ENCODE data around the gene GABRB2.

Gene GABRB2

DNA sequence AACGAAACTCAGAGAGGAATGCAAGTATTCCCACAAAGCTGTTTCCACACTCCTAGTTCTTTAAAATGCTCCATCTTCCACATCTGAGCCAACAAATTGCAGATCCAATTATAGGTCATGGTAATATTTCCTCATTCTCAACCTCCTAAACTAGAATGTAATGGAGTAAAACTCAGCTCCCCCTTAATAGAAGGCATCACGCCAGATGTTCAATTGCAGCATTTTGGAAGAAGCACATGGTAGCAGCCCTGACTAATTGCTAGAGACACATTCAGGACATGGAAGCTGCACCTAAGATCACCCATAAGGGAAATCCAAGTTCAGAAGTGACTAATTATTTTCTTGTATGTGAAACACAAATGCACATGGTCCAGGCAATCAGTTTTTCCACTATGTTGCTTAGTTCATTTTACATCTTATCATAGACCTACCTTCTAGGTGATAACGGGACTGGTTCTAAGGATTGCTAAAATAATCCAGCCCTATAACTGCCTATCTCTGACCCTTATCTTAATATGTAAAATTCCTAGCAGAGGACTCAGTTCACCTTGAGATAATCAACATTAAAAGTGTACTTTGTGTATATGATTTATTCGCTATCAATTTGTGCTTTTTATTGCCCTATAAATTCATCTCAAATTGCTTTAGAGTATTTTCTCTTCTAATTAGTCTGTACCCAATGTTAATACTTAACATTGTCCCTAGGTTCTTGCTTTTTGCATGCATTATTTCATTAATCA, 75.1 kb downstream of the GABRB2 start:
- DNase-seq: no peak

GRCh38 chr5:161467703-161468102, 78.8 kb downstream of the GABRB2 start:
- no peak for DNase-seq

- DNase-seq: no peak
Measured at GRCh38 chr5:161460741-161461140, 85.8 kb downstream of the GABRB2 start.

GRCh38 chr5:161446655-161447054, 99.9 kb downstream of the GABRB2 start:
- DNase-seq: no peak

DNA sequence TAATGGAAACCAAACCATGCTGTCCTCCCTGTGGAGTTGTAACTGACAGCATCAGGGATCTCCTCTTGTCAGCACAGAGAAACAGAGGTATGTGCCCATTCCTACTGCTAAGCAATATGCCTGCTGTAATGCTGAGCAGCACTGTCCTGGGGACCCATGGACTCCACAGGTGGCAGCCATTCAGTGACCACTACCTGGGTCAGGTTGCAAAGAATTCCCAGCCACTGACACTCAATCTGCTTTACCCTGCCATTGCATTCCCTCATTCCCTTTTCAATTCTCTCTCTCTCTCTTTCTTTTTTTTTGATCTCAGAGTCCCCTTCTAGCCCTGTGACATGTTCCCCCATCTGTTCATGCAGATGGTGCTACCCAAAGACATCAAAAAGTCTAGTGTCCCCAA, 104.1 kb downstream of the GABRB2 start:
- DNase-seq: no peak

DNA sequence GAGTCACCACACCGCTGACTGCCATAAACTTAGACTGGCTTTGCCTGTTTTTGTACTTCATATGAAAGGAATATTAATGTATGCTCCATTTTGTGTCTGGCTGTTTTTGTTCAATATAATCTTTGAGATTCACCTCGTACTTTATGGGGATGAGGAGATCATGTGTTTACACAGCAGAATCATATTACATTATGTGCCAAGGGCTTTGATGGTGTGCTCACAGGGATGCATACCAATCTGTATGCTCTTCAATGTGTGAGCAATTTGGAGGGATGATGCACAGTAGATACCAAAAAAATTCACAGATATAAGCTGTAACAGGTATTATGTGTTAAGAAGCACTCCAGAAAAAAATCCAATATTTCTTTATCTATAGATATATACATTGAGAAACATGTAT, 113.7 kb downstream of the GABRB2 start:
- DNase-seq: no peak

- DNase-seq: no peak
Measured at GRCh38 chr5:161431963-161432362, 114.6 kb downstream of the GABRB2 start.

GRCh38 chr5:161421067-161421466, 125.5 kb downstream of the GABRB2 start:
- no peak for DNase-seq

GRCh38 chr5:161420521-161420920, 126.0 kb downstream of the GABRB2 start:
- DNase-seq: no peak

DNA sequence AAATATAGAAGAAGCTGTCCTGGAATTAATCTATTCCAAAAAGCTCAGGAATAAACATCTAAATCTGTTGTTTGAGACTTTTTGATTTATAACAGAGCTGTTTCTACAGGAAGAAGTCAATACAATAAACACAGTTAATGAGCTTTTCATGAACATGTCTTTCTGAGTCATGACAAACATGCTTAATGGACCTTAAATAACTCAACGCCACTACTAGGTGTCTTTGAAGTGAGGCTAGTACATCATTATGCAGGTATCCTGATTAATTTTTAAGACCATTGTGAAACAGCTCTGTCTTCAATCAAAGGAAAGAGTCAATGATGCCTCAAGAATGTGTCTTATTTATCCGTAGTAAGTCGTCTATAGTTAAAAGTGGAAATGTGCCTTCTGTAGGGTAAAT, 131.6 kb downstream of the GABRB2 start:
- no peak for DNase-seq

DNA sequence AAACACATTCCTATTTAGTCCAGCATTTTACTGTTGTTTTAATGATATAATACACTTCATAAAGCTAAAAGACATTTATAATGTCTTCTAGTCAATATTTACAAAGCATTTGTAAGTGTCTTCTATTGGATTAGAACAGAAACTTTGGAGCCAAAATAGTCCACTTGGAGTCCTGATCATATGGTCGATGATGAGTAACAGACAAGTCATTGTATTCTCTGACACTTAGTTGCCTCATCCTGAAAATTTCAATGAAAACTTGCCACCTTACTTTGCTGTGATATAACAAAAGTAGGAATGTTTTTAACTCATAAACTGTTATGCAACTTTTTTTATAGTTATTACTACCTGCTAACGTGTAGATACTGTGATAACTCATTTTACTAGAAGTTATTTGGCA, 132.5 kb downstream of the GABRB2 start:
- no peak for DNase-seq

GRCh38 chr5:161412792-161413191, 133.7 kb downstream of the GABRB2 start:
- no peak for DNase-seq

DNA sequence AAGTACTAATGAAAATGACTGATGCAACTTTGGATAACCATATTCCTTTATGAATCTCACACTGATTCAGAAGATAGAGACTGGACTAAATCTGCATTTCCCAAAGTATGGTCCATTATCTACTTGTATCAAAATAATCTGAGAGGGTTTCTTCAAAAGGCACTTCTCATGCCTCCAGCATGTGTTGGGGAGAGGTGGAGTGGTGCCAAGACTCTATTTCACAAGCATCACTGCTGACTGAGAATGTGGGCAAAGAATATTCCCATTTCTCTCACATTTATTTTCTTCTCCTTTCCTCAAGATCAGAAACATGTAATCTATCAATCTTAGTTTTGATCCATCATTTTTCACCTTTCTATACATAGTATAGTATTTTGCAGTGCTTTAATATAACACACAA, 135.4 kb downstream of the GABRB2 start:
- no peak for DNase-seq

DNA sequence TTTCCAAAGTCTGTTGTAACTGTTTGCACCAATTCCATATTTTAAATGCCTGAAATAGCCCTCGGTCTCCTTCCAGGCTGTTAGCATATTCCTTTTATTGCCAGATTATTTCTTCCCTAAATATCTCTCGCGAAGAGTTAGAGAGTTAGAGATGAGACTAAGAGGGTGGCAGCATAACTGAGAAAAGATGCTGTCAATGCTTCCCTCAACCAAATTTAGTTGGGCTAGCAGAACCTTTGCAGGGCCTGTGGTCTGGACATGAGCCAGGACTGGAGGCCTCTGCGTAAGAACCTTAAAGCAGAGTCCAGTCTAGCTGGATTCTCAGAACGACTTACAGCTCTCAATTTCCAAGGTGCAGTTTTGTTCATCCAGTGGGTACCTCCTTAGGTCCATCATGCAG, 135.9 kb downstream of the GABRB2 start:
- no peak for DNase-seq

- no peak for DNase-seq
Measured at GRCh38 chr5:161409471-161409870, 137.1 kb downstream of the GABRB2 start.

- no peak for DNase-seq
Measured at GRCh38 chr5:161406880-161407279, 139.6 kb downstream of the GABRB2 start.

- DNase-seq: no peak
Measured at GRCh38 chr5:161403996-161404395, 142.5 kb downstream of the GABRB2 start.

- DNase-seq: no peak
Measured at GRCh38 chr5:161403121-161403520, 143.4 kb downstream of the GABRB2 start.

GRCh38 chr5:161400583-161400982, 145.9 kb downstream of the GABRB2 start:
- DNase-seq: no peak

DNA sequence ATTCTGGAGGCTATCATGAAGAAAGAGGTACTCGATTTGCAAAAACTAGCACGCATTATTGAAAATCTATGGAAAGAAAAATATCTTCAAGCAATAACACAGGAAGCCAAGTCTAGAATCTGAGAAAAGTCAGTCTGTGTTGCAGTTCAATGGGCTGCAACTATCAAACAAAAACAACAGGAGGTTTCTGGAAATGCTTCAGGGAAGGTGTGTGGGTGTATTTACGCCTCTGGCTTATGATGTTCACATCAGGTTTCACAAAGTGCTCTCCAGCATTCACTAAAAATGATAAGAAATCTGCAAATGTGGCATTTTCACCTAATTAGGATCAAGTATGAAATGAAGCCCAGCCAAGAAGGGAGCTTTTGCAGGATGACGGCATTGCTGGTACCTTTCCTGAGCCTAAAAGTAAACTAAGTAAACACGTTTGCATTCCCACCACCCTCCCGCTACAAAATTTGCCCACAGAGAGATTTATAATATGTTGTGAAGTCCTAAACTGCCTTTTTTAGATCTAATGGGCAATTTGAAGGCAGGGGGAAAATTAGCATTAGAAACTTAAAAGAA, 146.4 kb downstream of the GABRB2 start:
- no peak for DNase-seq

GRCh38 chr5:161397448-161397847, 149.1 kb downstream of the GABRB2 start:
- no peak for DNase-seq

GRCh38 chr5:161396171-161396570, 150.4 kb downstream of the GABRB2 start:
- no peak for DNase-seq

- DNase-seq: no peak
Measured at GRCh38 chr5:161391724-161392123, 154.8 kb downstream of the GABRB2 start.

DNA sequence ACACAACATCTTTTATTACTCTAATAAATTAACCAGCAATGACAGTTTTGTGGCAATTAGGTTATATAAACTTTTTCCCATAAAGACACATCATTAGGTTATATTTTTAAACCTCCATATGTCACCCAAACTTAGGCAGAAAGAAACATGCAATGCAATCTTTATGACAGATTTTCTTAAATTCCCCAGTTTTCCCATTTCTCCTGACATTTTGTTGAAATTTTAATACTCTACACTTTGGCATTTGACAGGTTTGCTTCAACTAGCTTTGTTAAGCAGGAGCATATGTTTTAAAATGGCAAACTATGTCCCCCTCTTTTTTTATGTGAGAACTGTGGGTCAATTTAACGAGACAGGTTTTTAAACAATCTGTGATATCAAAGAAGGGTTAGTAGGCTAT, 155.5 kb downstream of the GABRB2 start:
- DNase-seq: no peak

DNA sequence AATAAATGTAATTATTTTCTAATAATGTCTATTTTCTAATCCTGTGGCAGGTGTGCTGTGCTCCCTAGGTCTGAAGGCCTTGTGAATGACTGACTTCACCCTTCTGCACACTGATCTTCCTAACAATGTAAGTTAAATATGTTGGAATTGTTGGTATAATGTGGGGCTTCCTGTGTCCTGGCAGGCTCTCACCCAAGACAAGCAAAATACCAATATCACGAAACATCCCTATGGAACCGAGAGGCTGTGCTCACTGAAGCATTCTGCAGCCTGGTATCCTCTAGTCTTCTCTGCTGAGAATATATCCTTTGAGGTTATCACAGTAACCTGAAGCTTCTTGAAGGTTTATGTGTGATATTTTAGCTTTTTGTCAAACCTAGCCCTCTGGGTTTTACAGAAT, 159.4 kb downstream of the GABRB2 start:
- DNase-seq: no peak
